Stomach (tissue), 9 donors: ENCODE measurements around the gene CDNF. TPM values are rescaled to one million over a fixed set of nuclear protein-coding genes. Genes with fewer than 3 reads are reported as not detected.

Source experiments
- DNase-seq, 2 donors: peaks; one replicate each; pipeline versions ENCODE4 v3.0.0 to v3.0.0-alpha.2; 2013 to 2019
- H3K27ac ChIP-seq, 5 donors: fragments of 200-600 bp in 4 of 5; sonication (generic) in 4 of 5; one replicate each; pipeline ENCODE4 v1.5.1; 2013 to 2019; ENCODE audit warnings: mild to moderate bottlenecking in 1 of 5, moderate library complexity in 1 of 5
- H3K27me3 ChIP-seq, 3 donors: fragments of 200-600 bp; sonication (generic); one replicate each; pipeline ENCODE4 v1.5.1; 2017 to 2019; ENCODE audit warnings: mixed run types in 1 of 3
- H3K36me3 ChIP-seq, 4 donors: fragments of 200-600 bp; sonication (generic); 1 replicate in 3 of 4; 2 replicates in 1 of 4; pipeline ENCODE4 v1.5.1; 2016 to 2019
- H3K4me1 ChIP-seq, 4 donors: fragments of 200-600 bp; sonication (generic); one replicate each; pipeline ENCODE4 v1.5.1; 2016 to 2019
- H3K4me3 ChIP-seq, 4 donors: fragments of 200-600 bp; sonication (generic) in 3 of 4; one replicate each; pipeline ENCODE4 v1.5.1; 2016 to 2019; ENCODE audit warnings: mild to moderate bottlenecking in 1 of 4
- H3K9me3 ChIP-seq, 4 donors: fragments of 200-600 bp; sonication (generic); one replicate each; pipeline ENCODE4 v1.5.1; 2016 to 2019
- EP300 ChIP-seq: sonication (generic); formaldehyde crosslinking; IDR thresholded peaks from one replicate; pipeline ENCODE4 v1.6.1; 2017; ENCODE audit warnings: antibody characterized with exemption
- POLR2A ChIP-seq, 4 donors: fragments of 450-650 bp; IDR thresholded peaks; one replicate each; pipeline ENCODE4 v1.6.1; 2016; ENCODE audit warnings: antibody characterized with exemption in 4 of 4, control low read depth in 2 of 4, mild to moderate bottlenecking in 1 of 4, moderate library complexity in 1 of 4
- POLR2AphosphoS5 ChIP-seq, 3 donors: sonication (generic); formaldehyde crosslinking; IDR thresholded peaks; one replicate each; pipeline ENCODE4 v1.6.1; 2016; ENCODE audit warnings: antibody characterized with exemption in 3 of 3
- WGBS, 5 donors: extraction: QIAGEN DNeasy Blood & Tissue Kit in 3 of 5; methylation state at CpG; one replicate each; pipeline versions ENCODE4 v1.1.5 to v1.1.7; 2013 to 2018; 5-methylcytosine and 5-hydroxymethylcytosine counted together
- intact Hi-C: fragments of 100-400 bp; cut with DNase I; formaldehyde crosslinking; loops from one replicate; pipeline ENCODE4 v1.15.1; 2023; ENCODE audit warnings: low total_unique reads
- polyA plus RNA-seq, 3 donors: library from polyadenylated mRNA; stranded (reverse); fragments of 200-250 nt; gene quantifications; one replicate each; pipeline ENCODE4 v1.2.3, GENCODE V29; 2013
- total RNA-seq, 5 donors: library from RNA; depleted of rRNA; stranded (reverse); fragments of >200 nt; gene quantifications; one replicate each; pipeline versions ENCODE4 v1.1.0 to v1.2.3, GENCODE V29; 2014 to 2016
- TF ChIP-seq, protein P1 (sequence below), 7 experiments: fragments of 450-650 bp in 4 of 7; fragments of 200-600 bp in 3 of 7; sonication (generic) in 3 of 7; IDR thresholded peaks; one replicate each; pipeline ENCODE4 v1.5.1; 2016 to 2019; ENCODE audit warnings: antibody characterized with exemption in 7 of 7, control low read depth in 2 of 7, mild to moderate bottlenecking in 1 of 7
- donor health status: healthy with polysubstance abuse.
- donor health status: Bipolar disorder and iron deficiency.
- donor health status: healthy.

The CDNF gene
- total and polyA plus RNA-seq, 8 donors: 0.75 to 212 (median 4.1) TPM; not detected in 3

DNA sequence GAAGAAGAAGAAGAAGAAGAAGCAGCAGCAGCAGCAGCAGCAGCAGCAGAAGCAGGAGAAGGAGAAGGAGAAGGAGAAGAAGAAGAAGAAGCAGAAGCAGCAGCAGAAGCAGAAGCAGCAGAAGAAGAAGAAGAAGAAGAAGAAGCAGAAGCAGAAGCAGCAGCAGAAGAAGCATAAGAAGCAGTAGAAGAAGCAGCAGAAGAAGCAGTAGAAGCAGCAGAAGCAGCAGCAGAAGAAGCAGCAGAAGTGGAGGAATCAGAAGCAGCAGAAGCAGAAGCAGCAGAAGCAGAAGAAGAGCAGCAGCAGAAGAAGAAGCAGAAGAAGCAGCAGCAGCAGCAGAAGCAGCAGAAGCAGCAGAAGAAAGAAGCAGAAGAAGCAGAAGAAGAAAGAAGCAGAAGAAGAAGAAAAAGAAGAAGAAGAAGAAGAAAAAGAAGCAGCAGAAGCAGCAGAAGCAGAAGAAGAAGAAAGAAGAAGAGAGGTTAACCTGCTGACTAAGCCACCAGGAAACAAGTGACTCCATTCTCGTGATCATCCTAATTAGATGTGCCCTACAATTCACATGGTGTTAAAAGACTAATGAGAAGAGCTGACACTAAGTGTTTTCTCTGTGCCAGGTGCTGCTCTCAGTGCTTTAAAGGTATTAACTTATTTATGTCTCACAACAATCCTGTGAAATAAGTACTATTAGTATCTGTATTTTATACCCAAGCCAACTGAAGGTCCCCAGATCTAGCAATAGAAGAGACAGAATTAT is 11.6 kb downstream of the CDNF start:
- intact Hi-C loops: loop anchor here (10.0 kb wide), 2 partner anchors 291 to 321 kb away; no protein-coding TSS in a partner anchor
- no peak for TF ChIP-seq POLR2A (IDR thresholded peaks at IDR 0.05)
- TF ChIP-seq, protein P1, sequence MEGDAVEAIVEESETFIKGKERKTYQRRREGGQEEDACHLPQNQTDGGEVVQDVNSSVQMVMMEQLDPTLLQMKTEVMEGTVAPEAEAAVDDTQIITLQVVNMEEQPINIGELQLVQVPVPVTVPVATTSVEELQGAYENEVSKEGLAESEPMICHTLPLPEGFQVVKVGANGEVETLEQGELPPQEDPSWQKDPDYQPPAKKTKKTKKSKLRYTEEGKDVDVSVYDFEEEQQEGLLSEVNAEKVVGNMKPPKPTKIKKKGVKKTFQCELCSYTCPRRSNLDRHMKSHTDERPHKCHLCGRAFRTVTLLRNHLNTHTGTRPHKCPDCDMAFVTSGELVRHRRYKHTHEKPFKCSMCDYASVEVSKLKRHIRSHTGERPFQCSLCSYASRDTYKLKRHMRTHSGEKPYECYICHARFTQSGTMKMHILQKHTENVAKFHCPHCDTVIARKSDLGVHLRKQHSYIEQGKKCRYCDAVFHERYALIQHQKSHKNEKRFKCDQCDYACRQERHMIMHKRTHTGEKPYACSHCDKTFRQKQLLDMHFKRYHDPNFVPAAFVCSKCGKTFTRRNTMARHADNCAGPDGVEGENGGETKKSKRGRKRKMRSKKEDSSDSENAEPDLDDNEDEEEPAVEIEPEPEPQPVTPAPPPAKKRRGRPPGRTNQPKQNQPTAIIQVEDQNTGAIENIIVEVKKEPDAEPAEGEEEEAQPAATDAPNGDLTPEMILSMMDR (IDR thresholded peaks at IDR 0.05): no peak
- no peak for TF ChIP-seq POLR2AphosphoS5 (IDR thresholded peaks at IDR 0.05)
- no peak for TF ChIP-seq EP300
- no peaks in the 10 kb centered on the region for H3K36me3 ChIP-seq
- 13 to 67% (median 55%) methylated on average over 1 of the region's 1 CpG for WGBS, 5 donors
- no peak overlapping the region for H3K4me3 ChIP-seq
- H3K9me3 ChIP-seq: no peaks in the 10 kb centered on the region
- no peaks in the 10 kb centered on the region for H3K27me3 ChIP-seq
- no peak overlapping the region for H3K27ac ChIP-seq
- no peak for DNase-seq
- H3K4me1 ChIP-seq: peaks cover 0 to 10% (median 1%) of the 10 kb centered on the region in 4 donors

DNA sequence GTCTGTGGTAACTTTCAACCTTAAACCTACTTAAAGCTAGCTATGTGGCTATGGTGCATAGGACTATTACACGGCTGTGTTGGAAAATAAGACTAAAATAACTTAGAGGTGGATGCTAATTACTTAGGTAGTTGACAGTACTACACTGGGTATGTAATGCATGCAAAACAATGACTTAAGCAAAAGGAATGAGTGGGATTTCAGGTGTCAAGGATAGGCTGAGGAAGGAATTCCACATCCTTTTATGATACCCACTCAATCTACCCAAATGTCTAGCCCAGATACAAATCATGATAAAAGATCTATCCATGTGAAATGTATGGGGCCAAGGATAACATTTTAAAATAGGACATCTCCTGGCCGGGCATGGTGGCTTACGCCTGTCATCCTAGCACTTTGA is 13.9 kb downstream of the CDNF start:
- 79 to 94% (median 91%) methylated on average over 3 of the region's 3 CpGs for WGBS, 5 donors
- intact Hi-C loops: loop anchor here (10.0 kb wide), 2 partner anchors 289 to 319 kb away; no protein-coding TSS in a partner anchor

DNA sequence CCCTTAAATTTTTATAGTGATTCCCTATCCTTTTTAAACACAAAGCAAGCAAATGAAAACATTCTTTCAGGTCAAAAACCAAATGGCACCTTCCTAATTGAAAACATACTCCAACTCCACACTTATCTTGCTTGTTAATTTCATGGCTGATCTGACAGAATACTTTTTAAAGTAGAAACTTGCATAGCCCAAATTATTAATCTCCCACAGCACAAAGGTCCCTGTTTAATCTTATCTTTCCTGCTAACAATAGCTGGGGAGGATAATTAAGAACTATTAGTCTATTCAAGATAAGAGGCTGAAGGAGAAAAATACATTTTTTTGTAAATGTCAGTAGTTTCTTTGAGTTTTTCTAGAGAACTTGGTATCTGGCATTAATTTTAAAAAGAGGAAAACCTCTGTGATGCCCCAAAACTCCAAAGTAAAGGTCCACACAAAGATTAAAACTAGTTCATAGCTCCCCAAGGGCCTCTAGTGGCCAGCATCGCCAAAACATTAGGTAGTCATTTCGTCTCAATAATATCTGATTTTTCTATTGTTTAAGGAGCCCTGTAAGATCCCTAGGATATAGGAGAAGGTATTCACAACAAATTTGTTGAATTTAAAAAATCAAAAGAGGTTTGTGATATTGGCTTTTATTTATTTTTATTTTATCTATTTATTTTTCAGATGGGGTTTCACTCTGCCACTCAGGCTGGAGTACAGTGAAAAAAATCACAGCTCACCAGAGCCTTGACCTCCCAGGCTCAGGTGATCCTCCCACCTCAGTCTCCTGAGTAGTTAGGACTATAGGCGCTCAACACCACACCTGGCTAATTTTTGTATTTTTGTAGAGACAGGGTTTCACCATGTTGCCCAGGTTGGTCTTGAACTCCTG is 14.7 kb downstream of the CDNF start:
- WGBS, 5 donors: 26 to 34% (median 27%) methylated on average over 3 of the region's 3 CpGs
- Histone ChIP-seq H3K4me3 (no peak overlapping the region), H3K4me1 (peaks cover 0 to 19% (median 1%) of the 10 kb centered on the region in 4 donors), H3K27ac (no peak overlapping the region), H3K27me3 (no peaks in the 10 kb centered on the region), H3K9me3 (no peaks in the 10 kb centered on the region), H3K36me3 (no peaks in the 10 kb centered on the region)
- no peak for TF ChIP-seq EP300
- TF ChIP-seq, protein P1 (IDR thresholded peaks at IDR 0.05): peak in 3 of 7 experiments; percentile 29 to 60 (median 46)
- TF ChIP-seq POLR2AphosphoS5 (IDR thresholded peaks at IDR 0.05): no peak
- no peak for TF ChIP-seq POLR2A (IDR thresholded peaks at IDR 0.05)
- DNase-seq: peak; percentile 31 to 72
- intact Hi-C loops: loop anchor here (10.0 kb wide), 2 partner anchors 288 to 318 kb away; no protein-coding TSS in a partner anchor

More for the DNA sequence above, 13.9 kb downstream of the CDNF start:
- TF ChIP-seq POLR2A (IDR thresholded peaks at IDR 0.05): no peak
- H3K27ac ChIP-seq: no peak overlapping the region
- no peaks in the 10 kb centered on the region for H3K27me3 ChIP-seq
- H3K4me1 ChIP-seq: peaks cover 0 to 19% (median 1%) of the 10 kb centered on the region in 4 donors
- no peak for DNase-seq
- no peaks in the 10 kb centered on the region for H3K9me3 ChIP-seq
- no peaks in the 10 kb centered on the region for H3K36me3 ChIP-seq
- no peak overlapping the region for H3K4me3 ChIP-seq

DNA sequence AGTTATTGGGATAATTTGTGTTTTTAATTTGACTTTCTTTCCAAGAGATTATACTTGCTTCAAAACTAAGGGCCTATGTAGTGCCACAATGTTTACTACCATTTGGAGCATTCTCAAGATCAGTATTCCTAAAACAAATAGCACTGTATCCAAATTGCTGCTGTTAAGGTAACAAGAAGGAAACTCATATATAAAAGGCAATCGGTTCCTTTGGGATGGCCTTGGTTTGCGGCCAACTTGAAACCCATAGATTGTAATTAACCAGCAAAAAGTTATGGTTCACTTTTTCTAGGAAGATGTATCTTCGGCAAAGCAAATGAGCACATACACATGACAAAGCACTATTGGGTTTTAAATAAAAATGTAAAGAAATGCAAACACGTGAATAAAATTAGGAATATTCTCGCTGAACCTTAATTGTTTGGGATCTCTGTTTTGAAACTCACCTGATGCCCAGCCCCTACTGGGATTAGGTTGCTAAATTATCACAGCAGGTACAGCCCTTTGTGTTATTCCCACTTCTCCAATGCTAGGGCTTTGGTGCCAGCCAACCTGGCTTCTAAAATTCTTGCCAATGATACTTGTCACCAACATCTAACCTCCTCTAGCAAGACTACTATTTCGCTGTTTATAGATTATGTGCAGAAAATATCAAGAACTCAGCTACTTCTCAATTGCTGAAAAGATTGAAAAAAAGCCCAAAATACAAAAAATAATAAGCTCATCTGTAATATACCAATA is 16.0 kb downstream of the CDNF start:
- no peaks in the 10 kb centered on the region for H3K9me3 ChIP-seq
- no peak overlapping the region for H3K27ac ChIP-seq
- H3K36me3 ChIP-seq: no peaks in the 10 kb centered on the region
- no peak for DNase-seq
- no peaks in the 10 kb centered on the region for H3K27me3 ChIP-seq
- 70 to 79% (median 73%) methylated on average over 6 of the region's 6 CpGs for WGBS, 5 donors
- peaks cover 0 to 19% (median 1%) of the 10 kb centered on the region in 4 donors for H3K4me1 ChIP-seq
- intact Hi-C loops: loop anchor here (10.0 kb wide), 2 partner anchors 287 to 317 kb away; no protein-coding TSS in a partner anchor
- no peak overlapping the region for H3K4me3 ChIP-seq
- TF ChIP-seq POLR2A (IDR thresholded peaks at IDR 0.05) (no peak), POLR2AphosphoS5 (IDR thresholded peaks at IDR 0.05) (no peak), EP300 (no peak)
